ENCODE results near the gene HELT. TPM values are rescaled to one million over a fixed set of nuclear protein-coding genes. Genes with fewer than 3 reads are reported as not detected.

The HELT gene
- total and polyA plus RNA-seq, 10 of the 15 experiments (the other 5 are each of a cell fraction or from before 2014, with no cell fraction given), result not detected

DNA sequence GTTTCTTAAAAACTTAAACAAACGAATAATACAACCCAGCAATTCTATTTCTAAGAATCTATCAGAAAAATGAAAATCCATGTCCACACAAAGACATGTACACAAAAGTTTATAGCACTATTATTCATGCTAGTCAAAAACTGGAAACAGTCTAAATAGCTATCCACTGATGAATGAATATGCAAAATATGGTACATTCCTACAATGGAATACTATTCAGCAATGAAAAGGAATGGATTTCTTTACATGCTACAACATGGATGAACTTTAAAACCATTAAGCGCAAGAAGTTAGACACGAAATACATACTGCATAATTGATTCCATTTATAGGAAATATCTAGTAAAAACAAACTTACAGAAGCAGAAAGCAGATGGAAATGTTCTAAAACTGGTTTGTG, 43.3 kb downstream of the HELT start:
- peaks cover 0 to 4% of the 10 kb centered on the region in 2 experiments; a peak in 3 of 4 replicates for H3K27me3 ChIP-seq (replicated peaks in 1 of 2; ENCODE audit: control insufficient read depth in 2 of 2, insufficient read depth in 2 of 2, low read length in 1 of 2)
- H2AFZ ChIP-seq (ENCODE audit: control insufficient read depth, low read depth, low read length), result no peak overlapping the region
- H3K79me2 ChIP-seq (ENCODE audit: control insufficient read depth, insufficient read depth, low read length), result no peaks in the 10 kb centered on the region
- intact Hi-C loops (cut with micrococcal nuclease; ENCODE audit: unreplicated experiment), result no loop called here
- H3K36me3 ChIP-seq (ENCODE audit: control insufficient read depth in 2 of 2, insufficient read depth in 2 of 2, low read length in 1 of 2), result no peaks in the 10 kb centered on the region
- CTCF ChIA-PET, result interaction anchor here (1.1 to 1.5 kb wide), 3 partner anchors 34 to 73 kb away, joined by 3 to 4 read pairs (median 4); no protein-coding TSS in a partner anchor
- in situ Hi-C loops (cut with MboI), result no loop called here
- H3K4me1 ChIP-seq (ENCODE audit: control insufficient read depth, insufficient read depth, low read length), result no peaks in the 10 kb centered on the region
- 40% methylated on average over 3 of the region's 3 CpGs for WGBS (ENCODE audit: insufficient coverage, insufficient replicate concordance, low lambda C conversion rate, missing lambda C conversion rate)
- no peak overlapping the region for H3K4me3 ChIP-seq
- H3K9ac ChIP-seq (ENCODE audit: control insufficient read depth, insufficient read depth, low read length), result no peak overlapping the region
- SMC1A ChIA-PET (ENCODE audit: uncharacterized antibody, unreplicated experiment), result no interaction called here
- TF ChIP-seq SRF (IDR thresholded peaks at IDR 0.05; ENCODE audit: low read depth in 2 of 2, low read length in 2 of 2), result no peak
- no peak for TF ChIP-seq JUNB (IDR thresholded peaks at IDR 0.05)
- no peak for TF ChIP-seq EZH2 (IDR thresholded peaks at IDR 0.05; ENCODE audit: borderline replicate concordance, control insufficient read depth, low read depth, low read length)
- no peak for TF ChIP-seq CBX3 (IDR thresholded peaks at IDR 0.05; ENCODE audit: borderline replicate concordance, low read depth)
- TF ChIP-seq, protein P1, sequence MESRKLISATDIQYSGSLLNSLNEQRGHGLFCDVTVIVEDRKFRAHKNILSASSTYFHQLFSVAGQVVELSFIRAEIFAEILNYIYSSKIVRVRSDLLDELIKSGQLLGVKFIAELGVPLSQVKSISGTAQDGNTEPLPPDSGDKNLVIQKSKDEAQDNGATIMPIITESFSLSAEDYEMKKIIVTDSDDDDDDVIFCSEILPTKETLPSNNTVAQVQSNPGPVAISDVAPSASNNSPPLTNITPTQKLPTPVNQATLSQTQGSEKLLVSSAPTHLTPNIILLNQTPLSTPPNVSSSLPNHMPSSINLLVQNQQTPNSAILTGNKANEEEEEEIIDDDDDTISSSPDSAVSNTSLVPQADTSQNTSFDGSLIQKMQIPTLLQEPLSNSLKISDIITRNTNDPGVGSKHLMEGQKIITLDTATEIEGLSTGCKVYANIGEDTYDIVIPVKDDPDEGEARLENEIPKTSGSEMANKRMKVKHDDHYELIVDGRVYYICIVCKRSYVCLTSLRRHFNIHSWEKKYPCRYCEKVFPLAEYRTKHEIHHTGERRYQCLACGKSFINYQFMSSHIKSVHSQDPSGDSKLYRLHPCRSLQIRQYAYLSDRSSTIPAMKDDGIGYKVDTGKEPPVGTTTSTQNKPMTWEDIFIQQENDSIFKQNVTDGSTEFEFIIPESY (IDR thresholded peaks at IDR 0.05), result no peak
- TF ChIP-seq RAD51 (IDR thresholded peaks at IDR 0.05), result no peak
- no peak for TF ChIP-seq DPF2 (IDR thresholded peaks at IDR 0.05)
- no peak for TF ChIP-seq TCF3 (IDR thresholded peaks at IDR 0.05; ENCODE audit: borderline replicate concordance, insufficient read depth, low read depth, low read length)
- TF ChIP-seq, protein P2, sequence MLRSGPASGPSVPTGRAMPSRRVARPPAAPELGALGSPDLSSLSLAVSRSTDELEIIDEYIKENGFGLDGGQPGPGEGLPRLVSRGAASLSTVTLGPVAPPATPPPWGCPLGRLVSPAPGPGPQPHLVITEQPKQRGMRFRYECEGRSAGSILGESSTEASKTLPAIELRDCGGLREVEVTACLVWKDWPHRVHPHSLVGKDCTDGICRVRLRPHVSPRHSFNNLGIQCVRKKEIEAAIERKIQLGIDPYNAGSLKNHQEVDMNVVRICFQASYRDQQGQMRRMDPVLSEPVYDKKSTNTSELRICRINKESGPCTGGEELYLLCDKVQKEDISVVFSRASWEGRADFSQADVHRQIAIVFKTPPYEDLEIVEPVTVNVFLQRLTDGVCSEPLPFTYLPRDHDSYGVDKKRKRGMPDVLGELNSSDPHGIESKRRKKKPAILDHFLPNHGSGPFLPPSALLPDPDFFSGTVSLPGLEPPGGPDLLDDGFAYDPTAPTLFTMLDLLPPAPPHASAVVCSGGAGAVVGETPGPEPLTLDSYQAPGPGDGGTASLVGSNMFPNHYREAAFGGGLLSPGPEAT (IDR thresholded peaks at IDR 0.05; ENCODE audit: low read depth), result no peak
- TF ChIP-seq HDGF (IDR thresholded peaks at IDR 0.05), result no peak
- no peak for TF ChIP-seq REST (IDR thresholded peaks at IDR 0.05; ENCODE audit: low read depth, low read length)
- no peak for TF ChIP-seq IKZF2 (IDR thresholded peaks at IDR 0.05)
- TF ChIP-seq MTA2 (IDR thresholded peaks at IDR 0.05; ENCODE audit: low read depth), result no peak
- no peak for TF ChIP-seq ZZZ3 (IDR thresholded peaks at IDR 0.05; ENCODE audit: control insufficient read depth, insufficient read length, low read depth)
- no peak for TF ChIP-seq BRCA1 (IDR thresholded peaks at IDR 0.05; ENCODE audit: low read depth, low read length)
- no peak for TF ChIP-seq TBL1XR1 (IDR thresholded peaks at IDR 0.05; ENCODE audit: low read depth, low read length)
- TF ChIP-seq RFX5 (IDR thresholded peaks at IDR 0.05; ENCODE audit: low read depth, low read length), result no peak
- TF ChIP-seq HCFC1 (IDR thresholded peaks at IDR 0.05; ENCODE audit: low read length), result no peak
- H4K20me1 ChIP-seq (ENCODE audit: control insufficient read depth, insufficient read depth), result no peaks in the 10 kb centered on the region
- no peak overlapping the region for H3K4me2 ChIP-seq (ENCODE audit: control insufficient read depth, insufficient read depth)
- no peak overlapping the region for H3K27ac ChIP-seq (ENCODE audit: control insufficient read depth, insufficient read depth)
- no TSS peak for BruUV-seq (replicated peaks)
- RAD21 ChIA-PET (ENCODE audit: unreplicated experiment), result no interaction called here
- no peak for FAIRE-seq
- ATAC-seq, result no peak
- no peak for DNase-seq (ENCODE audit: low read depth, low spot score)
- POLR2A ChIA-PET, result no interaction called here
- H3K9me3 ChIP-seq (replicated peaks; ENCODE audit: control insufficient read depth, insufficient read depth, low read length), result no peaks in the 10 kb centered on the region

Measured in GM12878 (cell line).